Mucosa of descending colon (tissue), 3 donors: ENCODE data around the gene ZNF548. TPM values are rescaled to one million over a fixed set of nuclear protein-coding genes. Genes with fewer than 3 reads are reported as not detected.

Source experiments
- ATAC-seq: fragments of 200-7000 bp; cut with Tn5 transposase; one replicate; pipeline ENCODE4 v1.9.1; 2020; ENCODE audit warnings: mild to moderate bottlenecking, moderate library complexity
- DNase-seq, 3 donors: peaks; one replicate each; pipeline ENCODE4 v3.0.0-alpha.2; 2020
- H3K36me3 ChIP-seq: fragments of 200-600 bp; one replicate; pipeline ENCODE4 v1.8.0; 2021; ENCODE audit warnings: low read depth, mild to moderate bottlenecking
- H3K4me1 ChIP-seq: fragments of 200-600 bp; one replicate; pipeline ENCODE4 v1.8.0; 2021; ENCODE audit warnings: low read depth, mild to moderate bottlenecking
- H3K4me3 ChIP-seq: fragments of 200-600 bp; one replicate; pipeline ENCODE4 v1.8.0; 2021; ENCODE audit warnings: mild to moderate bottlenecking
- H3K9me3 ChIP-seq: fragments of 200-600 bp; one replicate; pipeline ENCODE4 v1.8.0; 2021; ENCODE audit warnings: mild to moderate bottlenecking
- intact Hi-C, 2 donors: fragments of 100-400 bp; cut with DNase I in 1 of 2; cut with micrococcal nuclease in 1 of 2; formaldehyde crosslinking; loops; one replicate each; pipeline versions ENCODE4 v1.11.0 to v1.11.1; 2022; cut with DNase I, micrococcal nuclease
- total RNA-seq, 3 donors: library from RNA; stranded (reverse); fragmentation: NEBNext Ultra II Directional in 2 of 3; extraction: Animal tissue kit (Norgen Biotek cat#: 25700) in 2 of 3; gene quantifications; one replicate each; pipeline versions ENCODE4 v1.2.1 to v1.2.4, GENCODE V29; 2021 to 2023
- TF ChIP-seq, protein P1 (sequence below): fragments of 200-600 bp; IDR thresholded peaks from one replicate; pipeline ENCODE4 v1.8.0; 2022; ENCODE audit warnings: antibody characterized with exemption, mild to moderate bottlenecking
- donor health status: DM: no; HTN: no; CAD: no; lungs with moderate emphysema.
- donor health status: DM: no; HTN: no; CAD: no.
- donor health status: DM: no; HTN: yes; CAD: no.

The ZNF548 gene
- total RNA-seq, 3 donors from 2014 or later: 8.3 to 23.2 (median 10.3) TPM

DNA sequence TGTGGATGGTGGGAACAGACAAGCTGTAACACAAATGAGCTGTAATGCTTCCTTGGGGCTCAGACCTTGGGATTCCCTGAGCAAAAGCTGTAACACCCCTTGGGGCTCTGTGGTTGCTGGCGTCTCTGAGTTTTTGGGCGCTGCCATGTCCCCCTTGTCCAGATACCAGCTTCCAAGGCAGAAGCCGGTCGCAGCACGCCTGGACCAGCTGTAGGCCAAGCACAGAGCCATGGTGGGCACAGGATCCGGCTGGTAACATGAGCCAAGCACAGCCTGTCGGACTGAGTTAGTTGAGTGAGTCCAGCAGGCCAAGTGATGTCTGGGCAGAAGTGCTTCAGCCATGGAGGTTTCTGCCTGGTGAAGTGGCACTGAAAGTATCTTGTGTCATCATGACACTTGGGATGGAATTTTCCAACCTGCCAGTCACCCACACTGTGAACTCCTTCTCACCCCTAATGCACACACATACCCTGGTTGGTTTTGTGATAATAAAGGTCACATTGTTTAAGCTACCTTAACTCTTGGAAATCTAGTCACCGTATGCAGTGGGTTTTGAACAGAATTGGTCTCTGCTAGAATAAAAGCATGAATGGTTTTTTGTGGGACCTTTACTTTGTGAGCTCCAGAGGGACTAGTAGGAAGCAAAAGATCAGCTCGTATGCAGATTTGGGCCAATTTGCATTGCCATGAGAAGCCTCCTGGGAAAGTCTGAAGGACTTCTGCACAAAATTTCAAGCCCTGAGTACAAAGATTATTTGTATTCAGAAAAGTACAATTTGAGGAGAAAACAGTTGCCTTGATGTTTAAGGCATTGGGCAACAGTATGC is 14.3 kb downstream of the ZNF548 start:
- Histone ChIP-seq H3K36me3 (no peaks in the 10 kb centered on the region), H3K4me3 (no peak overlapping the region), H3K4me1 (no peaks in the 10 kb centered on the region), H3K9me3 (peaks cover 42% of the 10 kb centered on the region)
- DNase-seq (no peak), ATAC-seq (no peak)
- TF ChIP-seq, protein P1, sequence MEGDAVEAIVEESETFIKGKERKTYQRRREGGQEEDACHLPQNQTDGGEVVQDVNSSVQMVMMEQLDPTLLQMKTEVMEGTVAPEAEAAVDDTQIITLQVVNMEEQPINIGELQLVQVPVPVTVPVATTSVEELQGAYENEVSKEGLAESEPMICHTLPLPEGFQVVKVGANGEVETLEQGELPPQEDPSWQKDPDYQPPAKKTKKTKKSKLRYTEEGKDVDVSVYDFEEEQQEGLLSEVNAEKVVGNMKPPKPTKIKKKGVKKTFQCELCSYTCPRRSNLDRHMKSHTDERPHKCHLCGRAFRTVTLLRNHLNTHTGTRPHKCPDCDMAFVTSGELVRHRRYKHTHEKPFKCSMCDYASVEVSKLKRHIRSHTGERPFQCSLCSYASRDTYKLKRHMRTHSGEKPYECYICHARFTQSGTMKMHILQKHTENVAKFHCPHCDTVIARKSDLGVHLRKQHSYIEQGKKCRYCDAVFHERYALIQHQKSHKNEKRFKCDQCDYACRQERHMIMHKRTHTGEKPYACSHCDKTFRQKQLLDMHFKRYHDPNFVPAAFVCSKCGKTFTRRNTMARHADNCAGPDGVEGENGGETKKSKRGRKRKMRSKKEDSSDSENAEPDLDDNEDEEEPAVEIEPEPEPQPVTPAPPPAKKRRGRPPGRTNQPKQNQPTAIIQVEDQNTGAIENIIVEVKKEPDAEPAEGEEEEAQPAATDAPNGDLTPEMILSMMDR: no peak
- intact Hi-C loops: no loop called here

DNA sequence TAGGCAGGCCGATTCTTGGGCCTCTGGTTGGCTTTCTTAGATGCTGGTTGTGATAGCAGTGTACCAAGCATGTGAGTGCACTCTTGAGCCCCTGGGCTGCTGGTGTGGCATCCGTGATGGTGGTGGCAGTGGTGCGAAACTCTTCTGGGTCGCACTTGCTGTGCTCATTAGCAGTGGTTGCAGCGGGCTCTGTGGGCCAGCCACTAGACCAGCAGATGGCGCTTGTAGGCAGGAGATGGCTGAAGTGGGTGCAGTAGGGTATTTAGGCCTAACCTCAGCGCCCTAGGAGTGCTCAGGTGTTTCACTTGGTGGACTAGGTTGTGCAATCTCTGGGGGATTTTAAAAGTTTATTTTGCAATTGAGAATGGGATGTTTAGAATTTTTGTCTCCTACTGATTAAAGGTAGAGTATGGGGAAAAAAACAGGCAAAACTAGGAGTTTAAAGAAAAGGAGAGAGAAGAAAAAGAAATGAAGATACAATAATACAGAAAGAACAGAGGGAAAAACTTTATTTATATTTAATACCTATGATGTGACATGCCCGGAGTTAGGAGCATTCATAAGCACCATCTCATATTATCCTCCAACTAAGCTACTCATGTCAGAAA is 17.0 kb downstream of the ZNF548 start:
- ATAC-seq (peak; percentile 35), DNase-seq (peak; percentile 45 to 80 (median 74))
- peaks cover 2% of the 10 kb centered on the region for H3K4me1 ChIP-seq
- intact Hi-C loops: no loop called here
- peaks cover 21% of the 10 kb centered on the region for H3K9me3 ChIP-seq
- H3K36me3 ChIP-seq: no peaks in the 10 kb centered on the region
- TF ChIP-seq, protein P1: peak; percentile 32
- no peak overlapping the region for H3K4me3 ChIP-seq

DNA sequence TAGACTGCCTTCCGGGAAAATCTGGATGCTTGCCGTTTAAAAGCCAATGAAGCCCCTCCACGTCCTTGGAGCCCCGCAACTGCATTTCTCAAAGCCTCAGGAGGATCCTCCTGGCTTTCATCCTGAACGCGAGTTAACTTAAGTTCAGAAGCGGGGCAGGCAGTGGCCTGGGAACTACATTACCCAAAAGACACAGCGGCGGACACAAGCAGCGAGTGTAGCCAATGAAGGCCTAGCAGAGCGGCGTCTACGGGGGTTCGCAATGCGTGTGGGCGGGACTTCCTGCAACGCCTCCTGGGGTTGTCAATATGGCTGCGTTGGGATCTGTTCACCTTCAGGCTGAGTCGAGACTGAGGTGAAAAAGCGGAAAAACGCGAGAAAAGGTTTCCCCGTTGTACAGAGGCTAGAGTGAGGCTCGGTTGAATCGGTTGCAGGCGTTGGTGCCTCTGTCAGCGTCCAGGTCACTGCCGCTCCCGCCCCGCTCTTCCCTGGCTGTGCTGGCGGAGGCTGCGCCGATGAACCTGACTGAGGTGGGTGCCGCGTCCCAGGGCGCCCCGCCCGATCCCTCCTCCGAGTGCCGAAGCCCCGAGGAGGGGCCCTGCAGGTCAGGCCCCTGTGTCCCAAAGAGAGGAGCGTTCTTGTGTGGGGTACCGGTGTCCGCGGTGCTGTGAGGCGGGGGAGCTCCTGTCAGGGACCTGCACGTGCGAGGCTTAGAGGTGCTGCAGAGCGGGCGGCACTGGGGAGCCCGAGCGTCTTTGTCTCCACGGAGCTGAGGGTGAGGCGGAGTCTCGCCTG is 21.4 kb downstream of the ZNF548 start, which contains the start of gene ZNF17:
TSS of gene ZNF17 (plus strand) at position 285 of the 795 bp plus-strand sequence. CDS start 2,455 bp downstream, outside the sequence.
- DNase-seq (peak; percentile 92 to 97 (median 96)), ATAC-seq (peak; percentile 100)
- intact Hi-C loops: no loop called here
- TF ChIP-seq, protein P1: no peak
- Histone ChIP-seq H3K9me3 (peaks cover 5% of the 10 kb centered on the region), H3K4me3 (peak within 1 kb of the TSS; percentile 50), H3K36me3 (no peaks in the 10 kb centered on the region), H3K4me1 (peaks cover 9% of the 10 kb centered on the region)

DNA sequence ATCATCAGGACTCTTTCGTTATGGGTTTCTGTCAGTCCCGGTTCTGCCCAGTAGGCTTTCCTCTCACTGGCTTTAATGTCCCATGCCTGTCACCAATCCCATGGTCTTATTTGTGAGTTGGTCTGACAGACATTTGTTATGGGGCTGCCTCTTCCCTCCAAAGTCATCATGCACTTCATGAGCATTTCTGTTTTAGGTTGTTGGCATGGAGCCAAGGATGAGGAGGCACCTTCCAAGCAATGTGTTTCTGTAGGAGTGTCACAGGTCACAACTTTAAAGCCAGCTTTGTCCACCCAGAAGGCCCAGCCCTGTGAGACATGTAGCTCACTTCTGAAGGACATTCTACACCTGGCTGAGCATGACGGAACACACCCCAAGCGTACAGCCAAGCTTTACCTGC is 29.8 kb downstream of the ZNF548 start:
- Histone ChIP-seq H3K36me3 (peaks cover 11% of the 10 kb centered on the region), H3K4me3 (no peak overlapping the region), H3K4me1 (no peaks in the 10 kb centered on the region), H3K9me3 (peaks cover 87% of the 10 kb centered on the region)
- DNase-seq: no peak
- TF ChIP-seq, protein P1: no peak
- intact Hi-C loops: no loop called here
- no peak for ATAC-seq

DNA sequence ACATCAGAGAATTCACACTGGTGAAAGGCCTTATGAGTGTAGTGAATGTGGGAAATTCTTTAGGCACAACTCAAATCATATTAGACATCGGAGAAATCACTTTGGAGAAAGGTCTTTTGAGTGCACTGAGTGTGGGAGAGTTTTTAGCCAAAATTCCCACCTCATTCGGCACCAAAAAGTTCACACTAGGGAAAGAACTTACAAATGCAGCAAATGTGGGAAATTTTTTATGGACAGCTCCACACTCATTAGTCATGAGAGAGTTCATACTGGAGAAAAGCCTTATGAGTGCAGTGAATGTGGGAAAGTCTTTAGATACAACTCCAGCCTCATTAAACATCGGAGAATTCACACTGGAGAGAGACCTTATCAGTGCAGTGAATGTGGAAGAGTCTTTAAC is 31.4 kb downstream of the ZNF548 start:
- H3K4me3 ChIP-seq: no peak overlapping the region
- H3K9me3 ChIP-seq: peaks cover 98% of the 10 kb centered on the region
- no peak for ATAC-seq
- H3K36me3 ChIP-seq: peaks cover 11% of the 10 kb centered on the region
- DNase-seq: no peak
- no peaks in the 10 kb centered on the region for H3K4me1 ChIP-seq
- TF ChIP-seq, protein P1: no peak
- intact Hi-C loops: no loop called here
